NCI-H1436 treated with DMSO at 0.1 percent for 48 hours (cell line): ENCODE measurements around the gene SLC25A45.
A peak's percentile ranks its signal among the peaks of the same experiment; 100 is the strongest.
"Not testable (repeated sequence)": the region's sequence is repeated elsewhere in the genome, so short reads cannot be mapped to it uniquely, and the experiment has no call there.

Experiments
- DNase-seq: peaks from one replicate; lab custom pipeline; 2025; lab: John Stamatoyannopoulos, UW

SLC25A45 gene

DNA sequence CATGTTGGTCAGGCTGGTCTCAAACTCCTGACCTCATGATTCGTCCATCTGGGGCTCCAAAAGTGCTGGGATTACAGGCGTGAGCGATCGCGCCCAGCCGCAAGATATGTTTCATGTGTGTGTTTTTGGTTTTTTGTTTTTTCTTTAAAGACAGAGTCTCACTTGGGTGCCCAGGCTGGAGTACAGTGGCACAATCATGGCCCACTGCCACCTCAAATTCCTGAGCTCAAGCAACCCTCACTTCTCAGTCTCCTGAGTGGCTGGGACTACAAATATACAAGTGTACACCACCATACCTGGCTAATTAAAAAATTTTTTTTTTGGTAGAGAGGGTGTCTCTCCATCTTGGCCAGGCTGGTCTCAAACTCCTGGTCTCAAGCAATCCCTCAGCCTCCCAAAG lies 19.5 kb downstream of the SLC25A45 start:
- no peak for DNase-seq

DNA sequence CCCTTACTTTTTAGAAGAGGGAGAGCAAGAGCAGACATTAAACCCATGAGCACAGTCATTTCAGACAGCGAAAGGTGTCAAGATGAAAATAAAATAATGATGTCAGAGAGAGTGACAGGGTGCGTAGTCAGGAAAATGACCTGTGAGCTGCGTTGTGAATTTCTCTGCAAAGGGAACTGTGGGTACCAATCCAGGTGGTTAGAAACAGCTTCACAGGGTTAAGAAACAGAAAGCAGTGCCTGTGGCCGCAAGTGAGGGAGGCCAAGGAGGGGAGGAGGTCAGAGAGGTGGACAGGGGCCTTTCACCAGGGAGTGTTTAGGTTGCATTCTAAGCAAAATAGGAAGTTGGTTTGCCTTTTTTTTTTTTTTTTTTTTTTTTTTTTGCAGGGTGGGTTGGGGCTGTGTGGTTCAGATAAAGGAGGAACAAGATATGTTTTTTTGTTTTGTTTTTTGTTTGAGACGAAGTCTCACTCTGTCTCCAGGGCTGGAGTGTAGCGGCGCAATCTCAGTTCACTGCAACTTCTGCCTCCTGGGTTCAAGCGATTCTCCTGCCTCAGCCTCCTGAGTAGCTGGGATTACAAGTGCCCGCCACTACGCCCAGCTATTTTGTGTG lies 20.0 kb downstream of the SLC25A45 start:
- DNase-seq, result no peak

DNA sequence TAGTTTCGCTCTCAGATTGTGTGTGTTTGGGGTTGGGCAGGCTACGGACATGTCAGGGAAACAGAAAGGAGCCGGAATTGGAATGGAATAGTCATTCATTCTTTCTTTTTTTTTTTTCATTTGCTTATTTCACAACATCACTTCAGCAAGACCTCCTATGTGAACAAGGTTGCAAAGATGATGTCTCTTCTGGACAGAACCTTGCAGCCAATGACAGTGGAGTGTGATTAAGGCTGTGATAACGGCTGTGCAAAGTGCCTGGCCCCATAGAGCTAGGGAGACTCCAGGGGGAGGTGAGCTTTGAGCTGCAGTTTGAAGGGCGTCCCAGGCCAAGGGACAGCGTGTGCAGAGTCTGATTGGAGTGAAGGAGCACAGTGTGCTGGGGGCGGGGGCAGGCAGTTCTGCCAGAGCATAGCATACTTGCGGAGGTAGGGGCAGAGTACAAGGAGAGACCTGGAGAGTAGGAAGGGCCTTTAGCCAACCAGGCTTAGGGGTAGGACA lies 24.5 kb downstream of the SLC25A45 start:
- DNase-seq, result no peak

DNA sequence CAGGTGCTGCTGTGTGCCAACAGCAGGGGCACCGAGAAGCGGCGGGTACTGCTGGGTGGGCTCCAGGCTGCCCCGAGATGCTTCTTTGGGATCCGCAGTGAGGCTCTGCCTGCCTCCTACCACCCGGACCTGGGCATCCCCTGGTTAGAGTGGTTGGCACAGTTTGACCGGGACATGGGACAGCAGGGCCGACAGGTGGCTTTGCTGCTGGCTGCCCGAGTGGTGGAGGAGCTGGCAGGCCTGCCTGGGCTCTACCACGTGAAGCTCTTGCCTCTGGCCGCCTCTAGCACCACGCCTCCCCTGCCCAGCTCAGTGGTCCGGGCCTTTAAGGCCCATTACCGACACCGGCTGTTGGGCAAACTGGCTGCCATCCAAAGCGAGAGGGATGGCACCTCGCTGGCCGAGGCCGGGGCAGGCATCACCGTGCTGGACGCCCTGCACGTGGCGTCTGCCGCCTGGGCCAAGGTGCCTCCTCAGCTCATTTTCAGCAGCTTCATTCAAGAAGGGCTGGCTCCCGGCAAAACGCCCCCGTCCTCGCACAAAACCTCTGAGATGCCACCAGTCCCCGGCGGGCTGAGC lies 26.0 kb downstream of the SLC25A45 start:
- no peak for DNase-seq

DNA sequence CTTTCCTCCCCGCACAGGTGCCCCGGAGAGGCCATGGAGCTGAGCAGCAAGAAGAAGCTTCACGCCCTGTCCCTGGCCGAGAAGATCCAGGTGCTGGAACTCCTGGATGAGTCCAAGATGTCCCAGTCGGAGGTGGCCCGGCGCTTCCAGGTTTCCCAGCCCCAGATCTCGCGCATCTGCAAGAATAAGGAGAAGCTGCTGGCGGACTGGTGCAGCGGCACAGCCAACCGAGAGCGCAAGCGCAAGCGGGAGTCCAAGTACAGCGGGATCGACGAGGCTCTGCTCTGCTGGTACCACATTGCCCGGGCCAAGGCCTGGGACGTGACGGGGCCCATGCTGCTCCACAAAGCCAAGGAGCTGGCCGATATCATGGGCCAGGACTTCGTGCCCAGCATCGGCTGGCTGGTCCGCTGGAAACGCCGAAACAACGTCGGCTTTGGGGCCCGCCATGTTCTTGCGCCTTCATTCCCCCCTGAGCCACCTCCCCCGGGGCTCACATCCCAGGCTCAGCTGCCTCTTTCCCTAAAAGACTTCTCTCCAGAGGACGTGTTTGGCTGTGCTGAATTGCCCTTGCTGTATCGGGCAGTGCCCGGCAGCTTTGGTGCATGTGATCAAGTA lies 26.6 kb downstream of the SLC25A45 start:
- no peak for DNase-seq

DNA sequence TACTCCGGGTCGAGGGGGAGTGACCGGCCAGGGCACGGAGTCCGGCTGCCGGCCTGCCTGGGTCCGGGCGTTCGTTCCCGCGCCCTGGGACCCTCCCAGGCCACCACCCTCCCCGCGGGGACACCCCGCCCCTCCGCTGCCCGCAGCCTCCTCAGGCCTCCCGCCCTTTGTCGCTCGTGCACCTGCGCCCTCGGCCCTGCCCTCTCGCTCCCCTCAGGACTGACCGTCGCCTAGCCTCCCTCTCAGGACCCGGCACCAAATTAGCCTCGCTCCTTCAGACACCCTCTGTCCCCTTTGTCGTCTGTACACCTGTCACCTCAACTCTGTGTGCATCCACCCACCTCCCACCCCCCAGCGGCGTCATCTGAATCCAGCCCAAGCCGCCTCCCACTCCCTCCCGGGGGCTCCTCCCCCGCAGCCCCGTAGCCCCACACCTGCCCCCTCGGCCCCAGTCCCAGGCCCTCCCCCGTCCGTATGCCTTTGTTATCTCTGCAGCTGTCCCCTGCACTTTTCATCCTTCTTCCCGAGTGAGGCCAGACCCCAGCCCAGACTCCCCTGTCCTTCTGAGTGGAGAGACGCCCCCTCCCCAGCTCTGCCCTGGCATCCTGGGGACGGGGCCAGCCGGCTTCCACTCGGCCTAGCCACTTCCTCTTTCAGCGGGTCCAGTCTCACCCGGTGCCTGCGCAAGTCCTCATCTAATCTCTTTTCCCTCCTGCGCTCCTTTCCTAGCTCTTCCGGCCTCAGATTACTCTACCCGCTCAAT lies 27.3 kb downstream of the SLC25A45 start:
- no peak for DNase-seq

DNA sequence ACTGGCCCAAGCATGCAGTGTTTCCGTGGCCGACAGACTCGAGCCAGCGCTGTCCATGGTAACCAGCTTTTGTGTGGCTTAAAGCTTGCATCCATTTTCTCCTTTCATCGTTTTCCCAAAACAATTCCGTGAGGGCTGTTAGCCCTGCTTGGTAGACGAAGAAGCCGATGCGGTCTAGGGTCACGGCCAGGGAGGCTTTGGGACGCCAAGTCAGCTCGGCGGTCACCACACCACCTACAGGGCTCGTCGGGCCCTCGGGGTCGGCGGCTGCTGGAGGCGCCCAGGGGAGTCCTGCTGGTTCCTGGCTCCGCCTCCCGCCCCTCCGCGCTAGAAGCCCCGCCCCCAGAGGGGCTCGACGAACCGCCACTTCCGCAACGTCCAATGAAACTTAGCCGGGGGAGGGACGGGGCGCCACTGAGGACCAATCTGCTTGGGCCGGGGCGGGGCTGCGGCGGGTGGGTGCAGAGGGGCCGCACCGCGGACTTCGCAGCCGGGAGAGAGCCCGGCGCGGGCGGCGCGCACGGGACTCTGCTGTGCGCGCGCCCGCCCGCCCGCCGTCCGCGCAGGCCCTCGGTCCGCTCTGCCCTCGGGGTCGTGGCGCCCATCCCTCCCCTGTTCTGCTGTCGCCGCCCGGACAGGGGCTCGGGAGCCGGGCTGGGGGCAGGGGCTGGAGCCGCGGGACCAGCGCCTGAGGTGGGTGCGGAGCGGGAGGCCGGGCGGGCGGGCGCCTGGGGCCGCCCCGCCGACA lies 28.0 kb downstream of the SLC25A45 start, which contains the start of gene TIGD3:
Gene TIGD3 (plus strand): TSS at position 487 of the 748 bp plus-strand sequence. CDS start 1,058 bp downstream, outside the sequence.
- peak; percentile 79 for DNase-seq

DNA sequence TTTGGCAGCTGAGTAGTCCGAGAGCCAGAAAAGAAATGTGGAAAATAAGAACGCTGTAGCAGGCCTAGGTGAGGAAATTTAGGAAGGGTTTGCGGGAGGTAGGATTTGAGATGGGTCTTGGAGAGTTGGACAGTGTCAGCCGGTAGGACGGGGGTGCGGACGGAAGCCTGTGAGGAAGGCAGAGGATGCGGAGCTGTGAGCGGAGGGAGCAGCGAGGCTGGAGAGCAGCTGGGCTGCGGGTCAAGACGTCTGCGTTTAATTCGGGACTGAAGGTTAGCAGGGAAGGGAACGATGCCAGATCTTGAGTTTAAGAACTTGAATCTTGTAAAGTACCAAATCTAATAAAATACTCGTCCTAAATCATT lies 28.6 kb downstream of the SLC25A45 start:
- no peak for DNase-seq

DNA sequence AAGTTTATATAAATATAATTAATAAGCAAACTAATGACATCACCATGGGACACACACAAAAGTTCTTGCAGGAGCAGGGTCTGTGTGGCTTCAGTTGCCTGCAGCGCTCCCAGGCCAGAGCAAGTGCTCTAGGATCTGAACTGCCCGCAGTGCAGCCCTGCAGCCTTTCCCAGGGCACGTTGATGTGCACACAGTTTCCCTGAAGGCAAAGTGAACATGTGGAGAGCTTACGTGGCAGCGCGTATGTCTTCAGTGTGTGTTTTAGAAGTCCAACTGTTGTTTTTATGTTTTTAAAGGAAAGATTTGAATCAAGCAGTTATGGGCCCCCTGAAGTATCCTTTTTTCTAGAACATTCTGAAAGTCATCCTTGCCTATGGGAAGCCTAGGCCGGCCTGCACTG lies 29.1 kb downstream of the SLC25A45 start:
- no peak for DNase-seq

DNA sequence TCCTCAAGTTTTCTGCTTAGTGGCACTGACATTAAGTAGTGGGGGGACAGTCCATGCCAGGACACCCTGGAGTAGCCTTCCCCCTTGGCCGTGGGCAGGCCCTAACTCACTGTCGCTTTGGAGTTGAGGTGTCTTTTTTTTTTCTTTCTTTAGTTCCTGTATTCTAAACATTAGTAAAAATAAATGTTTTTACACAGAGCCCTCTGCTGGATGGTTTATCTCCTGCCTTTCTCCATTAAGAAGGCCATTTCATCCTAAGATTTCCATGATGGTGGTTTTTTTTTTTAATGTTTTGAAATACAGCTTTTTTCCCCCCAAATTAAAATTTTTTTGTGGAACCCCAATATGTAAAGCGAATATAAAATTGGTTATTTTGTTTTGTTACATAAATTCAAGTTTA lies 29.7 kb downstream of the SLC25A45 start:
- no peak for DNase-seq

DNA sequence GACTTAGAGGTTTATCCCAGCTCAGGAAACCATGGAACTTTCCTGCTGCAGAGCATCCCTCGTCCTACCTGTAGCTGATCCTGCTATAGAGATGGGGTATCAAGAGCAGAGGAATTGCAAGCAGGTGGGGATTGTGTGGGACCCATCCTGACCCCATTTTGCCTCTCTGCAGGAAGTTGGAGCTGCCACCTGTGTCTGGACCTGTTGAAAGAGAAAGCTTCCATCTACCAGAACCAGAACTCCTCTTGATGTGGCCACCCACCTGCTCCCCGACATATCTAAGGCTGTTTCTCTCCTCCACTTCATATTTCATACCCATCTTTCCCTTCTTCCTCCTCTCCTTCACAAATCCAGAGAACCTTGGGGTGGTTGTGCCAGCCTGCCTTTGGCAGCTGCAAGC lies 30.9 kb downstream of the SLC25A45 start:
- no peak for DNase-seq

DNA sequence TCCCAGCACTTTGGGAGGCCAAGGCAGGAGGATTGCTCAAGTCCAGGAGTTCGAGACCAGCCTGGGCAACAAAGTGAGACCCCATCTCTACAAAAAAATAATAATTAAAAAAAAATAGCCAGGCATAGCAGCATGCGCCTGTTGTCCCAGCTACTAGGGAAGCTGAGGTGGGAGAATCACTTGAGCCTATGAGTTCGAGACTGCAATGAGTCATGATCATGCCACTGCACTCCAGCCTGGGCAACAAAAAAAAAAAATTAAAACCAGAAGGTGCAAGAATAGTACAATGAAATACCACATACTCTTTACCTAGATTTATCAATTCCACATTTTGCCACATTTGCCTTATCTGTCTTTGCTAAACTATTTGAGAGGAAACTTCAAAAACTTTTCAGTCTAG lies 40.6 kb downstream of the SLC25A45 start:
- DNase-seq, result no peak

DNA sequence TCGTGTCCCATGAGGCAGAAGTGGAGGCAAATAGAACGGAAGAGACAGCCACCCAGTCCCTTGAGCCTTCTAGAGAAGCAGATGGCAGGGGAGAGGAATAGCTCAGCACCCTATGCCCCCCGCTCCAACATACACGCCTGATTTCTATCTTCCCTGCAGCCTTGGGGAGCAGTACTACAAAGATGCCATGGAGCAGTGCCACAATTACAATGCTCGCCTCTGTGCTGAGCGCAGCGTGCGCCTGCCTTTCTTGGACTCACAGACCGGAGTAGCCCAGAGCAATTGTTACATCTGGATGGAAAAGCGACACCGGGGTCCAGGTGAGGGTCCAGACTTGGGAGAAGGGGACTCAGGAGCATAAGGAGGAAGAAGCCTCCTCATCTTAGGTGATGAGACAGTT lies 42.2 kb downstream of the SLC25A45 start:
- no peak for DNase-seq

DNA sequence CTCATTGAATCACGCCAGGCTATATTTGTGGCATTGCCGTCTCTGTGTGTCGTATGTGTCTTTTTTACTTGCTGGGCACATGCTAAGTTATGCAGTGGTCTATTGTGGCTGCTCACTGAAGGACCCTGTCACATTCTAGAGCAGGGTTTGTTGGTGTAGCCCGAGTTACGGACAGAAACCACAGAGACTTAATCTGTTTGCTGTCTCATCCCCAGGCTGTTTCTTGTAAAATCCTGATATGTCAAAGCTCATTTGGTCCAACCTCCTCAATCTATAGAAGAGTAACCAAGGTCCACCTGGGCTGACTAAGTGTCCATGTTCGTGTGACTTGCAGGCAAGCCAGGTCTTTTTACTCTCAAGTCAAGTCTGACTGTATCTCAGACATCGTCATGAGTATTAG lies 43.8 kb downstream of the SLC25A45 start:
- no peak for DNase-seq

DNA sequence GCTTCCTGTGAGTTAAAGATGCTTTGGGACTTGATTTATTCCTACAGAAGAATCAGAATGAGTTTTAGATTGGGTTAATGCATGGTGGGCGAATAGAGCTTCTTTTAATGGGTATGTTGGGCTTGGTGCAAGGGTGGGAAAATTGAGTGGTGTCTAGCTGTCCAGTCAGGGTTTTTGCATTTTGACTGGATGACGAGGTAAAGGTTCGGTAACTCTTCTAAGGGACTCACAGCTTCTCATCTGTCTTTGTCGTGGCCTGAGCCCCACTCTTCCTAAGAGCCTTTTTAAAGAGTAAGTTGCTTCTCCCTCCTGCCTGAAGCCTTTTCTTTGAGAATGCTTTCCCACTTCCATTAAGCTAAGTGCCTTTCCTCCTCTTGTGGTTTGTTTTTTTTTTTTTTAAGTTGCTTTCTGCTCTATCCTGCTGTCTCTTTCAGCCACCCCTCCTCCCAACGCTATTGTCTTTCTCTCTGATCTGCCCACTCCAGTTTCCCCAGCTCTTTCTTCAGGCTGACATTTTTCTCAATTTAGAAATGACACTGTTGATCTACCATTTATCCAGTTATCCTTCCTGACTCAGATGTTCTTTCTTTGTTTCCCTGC lies 47.6 kb downstream of the SLC25A45 start:
- DNase-seq, result no peak

DNA sequence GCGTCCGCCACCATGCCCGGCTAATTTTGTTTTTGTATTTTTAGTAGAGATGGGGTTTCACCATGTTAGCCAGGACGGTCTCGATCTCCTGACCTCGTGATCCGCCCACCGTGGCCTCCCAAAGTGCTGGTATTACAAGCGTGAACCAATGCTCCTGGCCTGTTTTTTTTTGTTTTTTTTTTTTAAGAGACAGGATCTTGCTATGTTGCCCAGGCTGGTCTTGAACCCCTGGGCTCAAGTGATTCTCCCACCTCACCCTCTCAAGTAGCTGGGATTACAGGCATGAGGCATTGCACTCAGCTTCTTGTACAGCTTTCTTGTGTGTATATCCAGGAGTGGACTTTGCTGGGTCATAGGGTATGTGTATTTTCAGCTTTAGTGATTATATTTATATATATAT lies 49.9 kb downstream of the SLC25A45 start:
- not testable (repeated sequence) for DNase-seq

DNA sequence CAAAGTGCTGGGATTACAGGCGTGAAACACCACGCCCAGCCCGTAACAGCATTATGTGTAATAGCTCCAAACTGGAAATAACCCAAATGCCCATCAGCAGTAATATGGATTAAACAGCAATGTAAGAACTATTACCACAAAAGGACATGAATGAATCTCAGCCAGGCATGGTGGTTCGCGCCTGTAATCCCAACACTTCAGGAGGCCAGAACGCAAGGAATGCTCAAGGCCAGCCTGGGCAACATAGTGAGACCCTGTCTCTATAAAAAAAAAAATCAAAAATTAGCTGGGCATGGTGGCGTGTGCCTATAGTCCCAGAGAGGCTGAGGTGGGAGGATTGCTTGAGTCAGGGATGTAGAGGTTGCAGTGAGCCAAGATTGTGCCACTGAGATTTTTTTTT lies 51.9 kb downstream of the SLC25A45 start:
- no peak for DNase-seq

DNA sequence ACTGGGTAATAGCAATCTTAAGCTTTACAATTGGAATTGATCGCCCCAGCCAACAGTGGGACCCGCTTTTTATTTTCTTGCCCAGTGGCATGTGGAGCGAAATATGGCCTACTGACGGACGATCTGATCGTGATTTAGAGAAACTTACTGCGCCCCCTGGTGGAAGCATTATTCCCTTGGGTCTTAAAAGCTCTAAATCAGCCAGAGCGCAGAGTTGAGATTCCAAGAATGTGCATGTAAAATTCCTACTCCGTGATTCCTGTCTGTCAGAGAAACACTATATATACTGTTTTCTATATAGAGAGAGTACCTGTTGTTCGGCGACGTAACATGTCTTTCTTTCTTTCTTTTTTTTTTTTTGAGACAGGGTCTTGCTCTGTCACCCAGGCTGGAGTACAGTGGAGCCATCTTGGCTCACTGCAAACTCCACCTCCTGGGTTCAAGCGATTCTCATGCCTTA lies 52.5 kb downstream of the SLC25A45 start:
- peak; percentile 11 for DNase-seq

DNA sequence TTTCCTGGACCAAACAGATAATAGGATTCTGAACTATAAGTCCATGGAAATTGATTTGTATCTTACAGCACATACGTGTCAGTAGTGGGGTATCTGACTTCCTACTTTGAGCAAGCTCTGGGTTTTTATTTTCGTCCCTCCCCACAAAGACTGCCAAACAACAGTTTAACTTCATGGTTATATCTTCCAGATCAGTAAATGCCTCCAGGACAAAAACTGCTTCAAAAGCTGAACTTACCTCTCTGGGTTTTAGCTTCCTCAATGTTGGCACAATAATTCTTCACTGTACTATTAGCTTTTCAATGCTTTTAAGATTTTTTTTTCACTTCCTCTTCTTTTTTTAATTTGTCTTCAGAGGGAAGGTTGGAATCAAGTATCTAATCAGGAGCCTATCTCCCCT lies 53.0 kb downstream of the SLC25A45 start:
- DNase-seq, result no peak

DNA sequence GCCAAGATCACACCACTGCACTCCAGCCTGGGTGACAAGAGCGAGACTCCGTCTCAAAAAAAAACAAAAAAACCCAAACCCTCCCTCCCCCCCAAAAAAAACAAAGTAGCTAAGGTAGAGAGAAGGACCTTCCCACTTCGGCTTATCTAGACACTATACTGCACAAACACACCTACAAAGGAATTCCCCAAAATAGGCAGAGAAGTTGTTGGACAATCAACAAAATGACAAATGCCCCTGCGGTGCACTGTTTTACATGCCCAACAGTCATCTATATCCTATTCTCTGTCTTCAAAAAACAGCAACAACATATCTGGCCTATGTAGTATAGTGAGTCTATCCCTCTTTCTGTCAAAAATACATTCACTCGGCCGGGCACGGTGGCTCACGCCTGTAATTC lies 55.4 kb downstream of the SLC25A45 start:
- DNase-seq, result no peak

DNA sequence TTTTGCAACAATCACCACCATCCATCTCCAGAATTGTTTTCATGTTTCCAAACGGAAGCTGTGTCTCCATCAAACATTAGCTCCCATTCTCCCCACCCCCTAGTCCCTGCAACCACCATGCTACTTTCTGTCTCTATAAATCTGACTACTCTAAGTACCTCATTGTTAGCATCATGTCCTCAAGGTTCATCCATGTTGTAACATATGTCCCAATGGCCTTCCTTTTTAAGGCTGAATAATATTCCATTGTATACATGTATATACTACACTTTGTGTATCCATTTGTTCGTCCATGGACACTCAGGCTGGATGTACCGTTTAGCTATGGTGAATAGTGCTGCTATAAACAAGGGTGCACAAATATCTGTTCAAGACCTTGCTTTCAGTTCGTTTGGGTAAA lies 57.0 kb downstream of the SLC25A45 start:
- no peak for DNase-seq
